NK-92 (cell line): ENCODE data around the gene ASAP3.

Experiments
- DNase-seq: peaks from one replicate; lab custom pipeline; 2025; ENCODE audit not compliant: unreplicated experiment; lab: John Stamatoyannopoulos, UW

Gene ASAP3

DNA sequence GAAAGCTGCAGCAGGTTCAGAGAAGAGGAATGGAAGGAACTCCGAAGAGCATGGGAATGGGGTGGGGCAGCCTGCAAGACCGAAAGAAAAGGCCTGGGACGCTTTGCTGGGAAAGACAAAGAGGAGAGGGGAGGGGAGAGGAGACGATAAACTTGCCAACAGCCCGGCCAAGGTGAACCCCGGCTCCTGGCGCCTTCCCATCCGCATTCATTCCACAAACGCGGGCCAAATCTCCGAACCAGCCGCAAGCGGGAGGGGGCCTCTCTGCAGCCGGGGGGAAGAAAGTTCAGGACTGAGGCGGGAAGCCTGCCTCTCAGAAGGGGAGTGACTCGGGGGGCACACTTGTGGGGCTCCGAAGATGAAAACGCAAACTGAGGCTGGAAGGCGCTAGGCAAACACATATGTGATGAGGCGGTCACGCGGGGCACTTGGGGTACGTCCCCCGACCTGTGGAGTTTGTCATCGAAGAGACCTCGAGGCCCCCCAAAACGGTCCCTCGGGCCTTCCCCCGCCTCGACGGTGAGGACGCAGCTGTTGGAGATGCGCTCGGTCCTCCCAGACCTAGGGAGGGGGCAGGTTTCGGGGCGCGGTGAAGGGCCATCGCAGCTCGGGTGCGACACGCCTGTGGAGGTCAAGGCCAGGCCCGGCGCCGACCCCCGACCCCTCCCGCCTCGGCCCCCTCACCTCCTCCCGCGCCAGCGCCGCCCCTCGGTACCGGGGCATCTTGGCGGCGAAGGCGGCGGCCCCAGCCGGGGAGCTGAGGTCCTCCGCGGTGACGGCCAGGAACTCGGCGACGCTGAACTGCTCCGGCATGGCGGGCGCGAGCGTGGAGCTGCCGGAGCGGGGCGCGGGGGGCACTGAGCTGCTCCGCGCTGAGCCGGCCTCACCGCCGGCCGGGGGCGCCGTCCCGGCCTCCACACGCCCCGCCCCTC is at the start of gene ASAP3:
ASAP3 (minus strand) TSS at position 859 of the 932 bp plus-strand sequence; CDS start at position 813, 46 bp downstream.
- DNase-seq, result no peak

GRCh38 chr1:23533246-23534023 is 49.5 kb upstream of the ASAP3 start:
- no peak for DNase-seq

- DNase-seq, result no peak
Measured at GRCh38 chr1:23531562-23532094, 47.6 kb upstream of the ASAP3 start.

DNA sequence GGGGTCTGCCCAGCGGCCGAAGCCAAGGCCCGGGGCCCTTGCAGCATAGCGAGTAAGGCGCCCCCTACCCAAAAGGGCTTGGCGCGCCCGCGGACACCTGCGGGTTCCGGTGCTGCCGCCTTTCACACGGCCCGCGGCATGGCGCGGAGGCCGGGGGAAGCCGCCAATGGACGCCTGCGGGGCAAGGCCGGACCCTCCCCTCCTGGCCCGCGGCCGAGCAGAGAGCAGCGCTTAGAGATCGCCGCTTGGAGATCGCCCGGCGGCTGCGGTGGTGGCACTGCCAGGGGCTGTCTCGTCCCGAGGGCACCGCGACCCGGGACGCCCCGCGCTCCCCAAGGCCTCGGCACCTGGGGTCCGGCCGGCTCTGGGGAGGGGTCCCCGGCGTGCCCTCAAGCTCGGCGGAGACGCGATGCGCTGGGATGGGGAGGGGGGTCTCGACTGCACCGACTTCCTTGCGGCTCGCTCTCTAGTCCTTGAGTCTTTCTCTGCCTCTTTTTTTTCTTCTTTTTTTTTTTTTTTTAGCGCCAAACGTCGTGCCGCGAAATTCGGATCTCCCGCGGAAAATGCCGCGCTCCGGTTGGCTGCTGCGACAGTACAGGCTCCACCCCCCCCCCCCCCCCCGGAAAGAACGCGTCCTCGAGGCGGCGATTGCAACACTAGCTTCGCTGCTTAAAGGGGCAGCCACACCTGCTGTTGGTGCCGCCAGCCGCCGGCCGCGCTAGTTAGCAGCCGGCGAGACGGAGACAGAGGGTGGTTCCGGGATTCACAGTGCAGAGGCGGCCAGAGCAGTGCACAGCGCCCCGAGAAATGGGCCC is 47.0 kb upstream of the ASAP3 start, which contains the start of gene E2F2:
E2F2 (minus strand) TSS at position 487 of the 815 bp plus-strand sequence; CDS start at position 47, 440 bp downstream.
- DNase-seq, result peak; percentile 23

DNA sequence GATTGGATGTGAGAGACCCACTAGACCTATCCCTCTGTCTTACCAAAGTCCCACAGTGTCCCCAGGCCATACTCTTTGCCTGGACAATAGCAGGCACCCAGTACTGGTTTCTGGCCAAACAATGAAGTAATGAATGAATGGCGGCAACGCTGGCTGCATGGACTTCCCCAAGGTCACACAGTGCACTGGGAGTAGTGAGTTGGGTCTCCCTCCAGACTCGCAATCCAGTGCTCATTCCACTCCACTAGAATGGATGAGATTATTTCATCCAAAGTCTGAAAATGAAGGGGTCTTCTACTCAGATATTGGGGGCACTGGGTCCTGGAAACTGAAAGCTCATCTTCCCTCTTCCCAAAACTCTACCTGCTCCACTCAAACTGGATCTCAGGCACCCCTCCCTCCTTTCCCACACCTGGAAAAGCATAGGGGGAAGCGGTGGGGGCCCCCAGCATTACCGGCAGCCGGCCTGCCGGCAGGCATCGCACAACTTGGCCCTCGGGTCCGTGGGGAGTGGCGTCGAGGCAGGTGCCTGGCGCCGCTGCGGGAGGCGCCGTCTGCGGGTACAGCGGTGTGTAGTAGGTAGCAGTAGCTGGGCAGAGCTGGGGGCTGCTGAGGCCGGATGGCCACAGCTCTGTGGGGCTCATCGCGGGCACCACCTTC is 46.2 kb upstream of the ASAP3 start:
- DNase-seq, result no peak

- no peak for DNase-seq
Measured at GRCh38 chr1:23529146-23530086, 45.4 kb upstream of the ASAP3 start.

- no peak for DNase-seq
Measured at GRCh38 chr1:23528250-23528978, 44.4 kb upstream of the ASAP3 start.

- no peak for DNase-seq
Measured at GRCh38 chr1:23527900-23528249, 43.9 kb upstream of the ASAP3 start.

- DNase-seq, result no peak
Measured at GRCh38 chr1:23527366-23527765, 43.4 kb upstream of the ASAP3 start.

GRCh38 chr1:23526329-23527041 is 42.5 kb upstream of the ASAP3 start:
- no peak for DNase-seq

DNA sequence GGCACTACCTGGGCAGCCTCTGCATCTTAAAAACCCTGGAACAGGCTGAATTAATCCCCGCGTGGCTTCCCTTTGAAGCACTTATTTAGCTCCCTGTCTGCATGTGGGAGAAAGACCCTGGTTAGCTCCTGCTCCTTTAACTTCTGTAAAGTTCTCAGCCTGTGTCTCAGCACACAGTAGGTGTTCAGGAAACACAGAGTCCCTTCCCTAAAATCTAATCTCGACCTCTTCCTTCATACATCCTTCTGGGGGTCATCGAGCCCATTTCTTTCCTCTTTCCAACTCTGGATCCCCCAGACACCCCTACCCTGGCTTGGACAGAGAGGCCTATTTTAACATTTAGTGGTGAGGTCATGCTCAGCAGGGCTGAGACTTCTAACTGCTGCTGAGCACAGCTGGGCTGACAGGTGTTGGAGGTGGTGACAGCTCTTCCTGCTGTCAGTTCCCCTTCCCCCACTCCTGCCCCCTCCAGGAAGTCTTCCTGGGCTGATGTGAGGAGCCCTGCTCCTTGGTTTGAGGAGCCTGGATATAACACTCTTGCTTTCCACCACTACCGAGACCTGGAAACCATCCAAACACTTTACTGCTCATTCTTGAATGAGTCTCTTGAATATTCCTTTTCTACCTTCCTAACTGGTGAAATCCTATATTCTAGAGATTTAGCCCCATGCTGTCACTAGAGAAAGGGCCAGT is 41.7 kb upstream of the ASAP3 start:
- no peak for DNase-seq

DNA sequence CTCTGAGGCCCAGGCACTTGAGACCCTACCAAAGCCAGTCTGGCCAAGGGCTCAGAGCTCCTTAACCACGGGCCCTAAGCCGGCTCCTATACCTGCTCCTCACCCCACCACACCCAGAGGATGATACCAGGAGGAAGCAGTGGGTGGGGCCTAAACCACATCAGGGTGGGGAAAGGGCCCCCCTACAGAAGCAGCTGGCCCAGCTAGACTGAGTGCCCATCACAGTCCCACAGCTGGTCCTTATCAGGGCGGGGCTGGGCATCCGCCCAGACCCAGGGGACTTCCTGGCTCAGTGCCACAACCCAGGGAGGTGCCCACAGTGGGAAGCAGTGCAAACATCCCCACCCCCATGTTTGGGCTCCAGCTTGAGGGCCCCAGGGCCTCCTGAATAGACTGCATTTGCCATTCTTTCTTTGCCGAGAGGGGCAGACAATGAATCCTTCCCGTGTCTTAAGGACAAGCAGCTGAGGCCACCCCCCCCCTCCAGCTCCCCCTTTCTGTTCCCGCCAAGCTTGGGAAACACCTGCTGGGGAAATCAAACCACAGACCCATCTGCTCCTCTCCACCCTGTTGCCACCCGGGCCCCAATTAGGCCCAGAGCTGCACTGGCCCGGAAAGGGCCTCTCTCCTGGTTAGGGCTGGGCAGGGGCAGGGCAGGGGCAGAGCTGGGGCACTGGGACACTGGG is 40.9 kb upstream of the ASAP3 start:
- DNase-seq, result no peak

DNA sequence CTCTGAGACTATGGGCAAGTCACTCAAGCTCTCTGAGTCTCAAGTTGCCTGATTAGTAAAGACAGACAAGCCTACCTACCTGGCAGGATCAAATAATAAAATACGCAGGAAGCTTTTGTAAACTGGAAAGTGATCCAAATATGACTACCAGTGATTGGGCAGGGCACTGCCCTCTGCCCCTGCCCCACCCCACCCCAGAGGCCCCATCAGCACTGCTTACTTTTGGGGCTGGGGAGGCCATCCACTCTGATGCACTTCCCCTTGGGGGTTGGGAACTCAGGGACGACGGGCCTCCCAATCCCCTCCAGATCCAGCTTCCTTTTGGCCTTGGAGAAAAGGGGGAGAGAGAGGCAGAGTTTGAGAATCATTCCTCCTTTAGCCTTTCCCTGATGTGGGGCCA is 40.2 kb upstream of the ASAP3 start:
- DNase-seq, result no peak

- no peak for DNase-seq
Measured at GRCh38 chr1:23522244-23522982, 38.4 kb upstream of the ASAP3 start.

DNA sequence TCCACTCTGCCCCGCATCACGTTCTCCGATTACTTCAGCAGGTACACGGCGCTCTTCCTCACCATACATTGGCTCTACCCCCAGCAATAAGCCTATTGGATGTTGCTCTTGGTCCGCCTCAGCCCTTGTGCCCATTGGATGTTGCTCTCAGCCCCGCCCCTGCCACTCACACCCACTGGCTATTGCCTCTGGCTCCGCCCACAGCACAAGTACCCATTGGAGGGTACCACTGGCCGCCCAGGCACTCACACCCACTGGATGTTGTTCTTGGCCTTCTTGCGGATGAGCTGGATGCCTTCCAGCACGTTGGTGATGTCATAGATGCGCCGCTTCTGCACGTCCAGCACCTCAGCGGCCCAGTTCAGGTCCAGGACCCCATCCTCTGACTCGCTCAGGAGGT is 37.6 kb upstream of the ASAP3 start:
- no peak for DNase-seq

GRCh38 chr1:23517581-23517980 is 33.6 kb upstream of the ASAP3 start:
- no peak for DNase-seq
